ENCODE results near the gene RAB36.

The RAB36 gene

DNA sequence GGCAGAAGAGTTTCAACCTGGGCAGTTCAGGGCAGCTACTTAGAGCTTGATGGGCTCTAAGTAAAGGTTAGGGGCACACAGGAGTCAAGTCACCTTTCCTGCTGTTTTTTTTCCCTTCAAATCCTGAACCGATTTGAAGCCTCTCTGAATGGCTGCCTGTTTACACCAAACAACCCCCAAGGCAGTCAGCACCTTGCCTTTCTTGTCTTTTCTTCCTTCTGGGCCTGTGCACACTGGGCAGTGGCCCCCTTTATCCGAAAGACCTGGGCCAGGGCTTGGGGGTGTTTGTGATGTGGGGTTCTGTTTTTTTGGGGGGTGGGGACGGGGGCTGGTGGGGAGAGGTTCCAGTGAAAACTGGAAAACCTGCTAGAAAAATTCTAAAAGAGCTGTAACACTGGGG, 7.8 kb upstream of the RAB36 start:
- DNase-seq (ENCODE audit: low read depth in 2 of 2, low spot score in 1 of 2) = no peak

DNA sequence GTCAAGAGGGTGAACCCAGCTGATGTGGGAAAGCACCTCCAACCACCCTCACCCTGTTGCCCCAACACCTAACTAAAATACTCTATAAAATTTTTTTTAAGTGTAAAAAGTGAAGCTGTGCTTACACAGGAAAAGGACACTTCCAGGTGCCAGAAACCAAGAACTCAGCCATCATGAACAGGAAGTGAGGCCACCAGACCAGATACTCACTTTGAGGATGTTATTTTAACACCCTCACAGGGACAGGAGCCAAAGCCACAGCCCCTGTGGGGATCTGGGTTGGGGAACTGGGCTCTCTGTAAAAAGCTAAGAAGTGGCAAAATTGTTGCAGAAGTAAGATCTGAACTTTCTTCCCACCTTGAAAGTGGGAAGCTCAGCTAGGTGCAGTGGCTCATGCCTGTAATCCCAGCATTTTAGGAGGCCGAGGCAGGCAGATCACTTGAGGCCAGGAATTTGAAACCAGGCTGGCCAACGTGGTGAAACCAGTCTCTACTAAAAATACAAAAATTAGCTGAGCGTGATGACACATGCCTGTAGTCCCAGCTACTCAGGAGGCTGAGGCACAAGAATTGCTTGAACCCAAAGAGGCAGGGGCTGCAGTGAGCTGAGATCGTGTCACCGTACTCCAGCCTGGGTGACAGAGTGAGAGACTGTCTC, 7.2 kb upstream of the RAB36 start:
- DNase-seq (ENCODE audit: low read depth in 2 of 2, low spot score in 1 of 2) = peak in 1 of 2 donors; percentile 25

DNA sequence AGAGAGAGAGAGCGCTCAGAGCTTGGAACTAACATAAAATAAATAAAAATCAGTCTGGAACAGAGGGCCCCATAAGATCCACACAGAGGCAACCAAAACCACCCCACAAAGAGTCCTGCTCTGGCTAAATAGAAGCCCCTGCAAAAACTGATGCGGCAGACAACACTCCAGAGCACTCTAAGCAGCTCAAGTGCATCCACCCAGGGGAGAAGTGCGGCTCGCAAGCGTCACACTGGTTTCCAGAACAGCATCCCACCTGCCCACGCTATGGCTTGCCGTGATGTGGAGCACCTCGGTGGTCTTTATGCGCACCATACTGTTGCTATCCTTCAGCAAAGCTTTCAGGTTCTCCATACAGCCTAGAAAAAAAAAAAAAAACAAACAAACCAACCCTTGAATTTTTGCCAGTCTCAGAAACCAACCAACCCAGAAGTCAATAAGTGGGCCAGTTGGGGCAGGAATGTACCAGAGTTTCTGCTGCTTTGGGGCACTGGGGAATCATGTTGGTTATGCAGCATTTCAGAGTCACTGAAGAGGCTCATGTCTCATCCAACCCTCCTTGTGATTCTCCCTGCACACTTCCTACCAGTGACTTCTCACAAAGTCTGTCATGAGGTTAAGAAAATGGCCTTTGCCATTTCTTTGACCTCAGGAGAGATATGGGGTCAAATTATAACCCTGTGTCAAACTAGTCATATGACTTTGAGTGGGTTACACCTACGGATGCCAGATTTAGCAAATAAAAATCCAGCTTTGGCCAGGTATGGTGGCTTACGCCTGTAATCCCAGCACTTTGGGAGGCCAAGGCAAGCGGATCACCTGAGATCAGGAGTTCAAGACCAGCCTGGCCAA, 6.5 kb upstream of the RAB36 start:
- no peak for DNase-seq (ENCODE audit: low read depth in 2 of 2, low spot score in 1 of 2)

DNA sequence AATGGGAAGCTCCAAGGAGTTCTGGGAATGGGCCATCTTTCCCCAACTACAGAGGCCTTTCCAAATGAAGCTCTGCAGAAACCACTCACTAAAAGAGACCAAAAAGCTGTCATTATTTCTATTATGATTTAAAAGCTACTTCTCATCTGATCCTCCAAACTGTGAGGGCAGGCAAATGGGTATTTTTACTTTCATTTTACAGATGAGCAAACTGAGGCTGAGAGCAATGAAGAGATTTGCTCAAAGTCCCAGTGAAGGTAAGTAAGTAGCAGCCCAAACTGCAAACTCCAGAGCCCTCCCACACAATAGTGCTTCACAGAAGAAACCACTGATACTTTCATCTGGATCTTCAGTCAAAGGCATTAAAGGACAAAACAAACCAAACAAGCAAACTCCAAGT, 4.9 kb upstream of the RAB36 start:
- no peak for DNase-seq (ENCODE audit: low read depth in 2 of 2, low spot score in 1 of 2)

DNA sequence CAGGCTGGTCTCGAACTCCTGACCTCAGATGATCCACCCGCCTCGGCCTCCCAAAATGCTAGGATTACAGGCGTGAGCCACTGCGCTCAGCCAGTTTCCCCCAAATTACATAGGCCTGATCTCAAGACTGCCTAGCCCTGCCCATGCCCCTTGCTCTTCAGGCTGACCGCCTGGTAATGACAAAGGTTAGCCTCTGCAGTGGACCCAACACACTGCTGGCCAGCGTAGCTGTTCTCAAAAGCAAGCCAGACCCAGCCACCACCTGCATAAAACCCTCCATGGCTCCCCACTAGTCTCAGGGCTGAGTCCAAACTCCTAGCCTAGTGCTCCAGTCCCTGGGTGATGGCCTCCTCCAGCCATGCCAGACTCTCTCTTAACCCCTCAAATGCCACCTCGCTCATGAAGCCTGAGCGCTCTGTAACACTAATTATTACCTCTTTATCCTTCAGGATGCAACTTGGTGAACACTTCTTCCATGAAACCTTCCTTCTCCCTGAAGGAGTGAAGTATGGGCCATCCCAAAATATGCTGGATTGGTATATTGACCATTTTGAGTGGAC, 2.7 kb upstream of the RAB36 start:
- no peak for DNase-seq (ENCODE audit: low read depth in 2 of 2, low spot score in 1 of 2)

DNA sequence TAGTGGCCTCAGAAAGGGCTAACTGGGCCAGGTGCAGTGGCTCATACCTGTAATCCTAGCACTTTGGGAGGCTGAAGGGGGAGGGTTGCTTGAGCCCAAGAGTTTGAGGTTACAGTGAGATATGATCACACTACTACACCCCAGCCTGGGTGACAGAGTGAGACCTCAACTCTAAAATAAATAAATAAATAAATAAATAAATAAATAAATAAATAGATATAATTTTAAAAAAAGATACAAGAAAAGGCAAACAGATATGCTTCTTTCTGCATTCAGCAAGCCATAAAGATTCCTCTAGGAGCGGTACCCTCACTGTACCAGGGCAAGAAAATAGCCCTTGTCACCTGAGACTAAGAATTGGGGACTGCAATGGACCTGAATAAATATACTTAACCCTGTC, 2.2 kb upstream of the RAB36 start:
- DNase-seq (ENCODE audit: low read depth in 2 of 2, low spot score in 1 of 2) = no peak

DNA sequence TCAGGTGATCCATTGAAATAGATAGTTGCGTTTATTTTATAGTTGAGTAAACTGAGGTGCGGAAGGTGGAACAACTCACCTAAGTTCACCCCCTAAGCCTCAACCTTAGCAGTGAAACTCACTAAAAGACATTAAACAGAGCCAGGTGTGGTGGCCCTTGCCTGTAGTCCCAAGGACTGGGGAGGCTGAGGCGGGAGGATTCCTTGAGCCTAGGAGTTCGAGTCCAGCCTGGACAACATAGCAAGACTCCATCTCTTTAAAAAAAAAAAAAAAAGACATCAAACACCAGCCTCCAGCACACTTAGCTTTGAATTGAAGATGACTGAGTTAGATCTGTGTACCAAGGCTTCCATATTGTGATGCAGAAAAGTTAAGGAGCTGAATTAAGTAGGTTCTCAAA, 845 bp upstream of the RAB36 start:
- DNase-seq (ENCODE audit: low read depth in 2 of 2, low spot score in 1 of 2) = no peak

DNA sequence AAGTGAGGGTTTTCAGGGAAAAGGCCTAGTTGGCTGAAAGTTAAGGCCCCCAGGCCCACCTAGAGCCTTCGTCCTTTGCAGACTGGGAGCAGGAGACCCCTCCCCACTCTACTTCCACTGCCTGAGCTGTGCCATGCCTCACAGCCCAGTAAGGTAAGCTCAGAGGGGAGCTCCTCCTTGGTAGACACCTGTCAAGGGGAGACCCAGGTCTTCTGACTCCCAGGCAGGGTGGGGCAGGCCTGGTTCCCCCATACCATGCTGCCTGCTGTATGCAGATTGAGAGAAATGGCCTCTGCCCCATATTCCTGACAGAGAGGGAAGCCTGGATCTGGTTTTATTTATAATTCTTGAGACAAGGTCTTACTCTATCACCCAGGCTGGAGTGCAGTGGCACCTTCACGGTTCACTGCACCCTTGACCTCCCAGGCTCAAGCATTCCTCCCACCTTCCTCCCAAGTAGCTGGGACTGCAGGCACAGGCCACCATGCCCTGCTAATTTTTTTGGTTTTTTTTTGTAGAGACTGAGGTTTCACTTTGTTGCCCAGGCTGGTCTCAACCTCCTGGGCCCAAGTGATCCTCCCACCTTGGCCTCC, 697 bp downstream of the RAB36 start:
- DNase-seq (ENCODE audit: low read depth in 2 of 2, low spot score in 1 of 2) = no peak

DNA sequence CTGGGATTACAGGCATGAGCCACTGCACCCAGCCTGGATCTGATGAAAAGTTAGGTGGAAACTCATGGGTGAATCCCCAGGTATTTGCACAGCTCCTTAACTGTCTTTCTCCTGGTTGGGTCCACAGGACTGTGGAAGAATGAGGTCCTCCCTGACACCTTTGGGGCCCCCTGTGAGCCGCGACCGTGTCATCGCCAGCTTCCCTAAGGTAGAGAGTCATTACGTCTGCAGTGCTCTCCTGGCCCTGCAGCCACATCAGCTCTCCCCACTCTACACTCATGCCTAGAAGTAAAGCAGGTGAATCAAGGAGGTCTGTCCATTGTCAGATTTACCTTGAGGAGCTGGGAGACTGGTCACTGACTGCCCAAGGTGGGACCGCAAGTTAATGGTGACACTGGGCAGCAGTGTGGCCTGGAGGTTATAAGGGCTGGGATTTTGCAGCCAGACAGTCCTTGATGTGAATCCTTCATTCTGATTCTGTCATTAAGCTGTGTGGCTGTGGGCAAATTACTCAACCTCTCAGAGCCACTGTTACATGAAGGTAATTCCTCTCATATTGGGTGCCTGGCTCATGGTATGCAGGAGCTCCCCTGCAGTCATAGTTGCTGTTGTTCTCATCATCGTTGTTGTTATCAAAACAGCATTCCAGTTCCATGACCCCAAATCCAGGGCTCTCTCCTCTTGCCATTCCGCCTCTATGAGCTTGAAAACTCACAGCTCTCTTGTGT, 1.4 kb downstream of the RAB36 start:
- DNase-seq (ENCODE audit: low read depth in 2 of 2, low spot score in 1 of 2) = no peak

DNA sequence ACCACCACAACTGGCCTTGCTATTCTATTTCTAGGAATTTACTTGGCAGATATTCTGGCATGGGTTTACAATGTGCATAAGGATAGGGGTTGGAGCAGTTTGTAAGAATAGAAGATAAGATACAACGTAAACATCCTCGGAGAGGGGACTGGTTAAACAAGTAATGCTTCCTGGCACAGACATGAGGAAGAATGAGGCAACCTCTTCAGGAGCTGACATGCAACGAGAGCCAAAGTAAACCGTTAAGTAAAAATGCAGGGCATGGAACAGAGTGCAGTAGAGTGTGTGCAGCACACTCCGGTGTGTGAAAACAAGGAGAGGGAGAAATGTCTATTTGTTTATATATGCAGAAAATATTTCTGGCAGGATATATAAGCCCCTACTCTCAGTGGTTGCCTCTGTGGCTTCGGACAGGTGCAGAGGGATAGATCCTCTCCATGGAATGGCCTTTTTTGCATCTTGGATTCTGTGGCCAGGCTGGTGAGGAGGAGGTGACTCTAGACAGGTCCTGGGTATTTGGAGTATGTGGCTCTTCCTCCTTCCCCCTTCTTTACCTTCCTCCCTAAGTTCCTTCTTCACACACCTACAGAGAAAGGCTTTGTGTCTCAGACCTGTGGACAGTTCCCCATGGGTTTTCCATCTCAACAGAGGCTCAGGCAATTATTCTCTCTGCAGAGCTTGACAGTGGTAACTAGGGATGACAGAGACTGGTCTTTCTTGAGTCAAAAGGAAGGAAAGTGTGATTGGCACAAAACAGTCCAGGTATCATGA, 2.5 kb downstream of the RAB36 start:
- no peak for DNase-seq (ENCODE audit: low read depth in 2 of 2, low spot score in 1 of 2)

DNA sequence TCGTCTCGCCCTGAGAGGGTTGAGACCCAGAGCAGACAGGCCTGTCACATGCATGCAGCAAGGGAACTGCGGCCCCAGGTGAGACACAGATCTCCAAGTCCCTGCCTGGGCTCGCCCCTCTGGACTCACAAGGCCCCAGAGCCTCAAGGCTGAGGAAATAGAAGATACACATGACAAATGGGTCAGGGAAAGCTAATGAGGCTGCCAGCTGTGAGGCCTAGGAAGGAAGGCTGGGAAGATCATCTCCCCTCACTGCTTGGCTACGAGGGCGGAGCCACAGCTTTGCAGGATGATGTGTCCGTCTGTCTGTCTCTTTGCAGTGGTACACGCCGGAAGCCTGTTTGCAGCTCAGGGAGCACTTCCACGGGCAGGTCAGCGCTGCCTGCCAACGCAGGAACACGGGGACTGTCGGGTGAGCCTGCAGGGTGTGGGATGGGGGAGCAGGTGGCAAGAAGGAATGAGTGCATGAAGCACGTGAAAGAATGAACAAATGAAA, 4.5 kb downstream of the RAB36 start:
- DNase-seq (ENCODE audit: low read depth in 2 of 2, low spot score in 1 of 2) = no peak

DNA sequence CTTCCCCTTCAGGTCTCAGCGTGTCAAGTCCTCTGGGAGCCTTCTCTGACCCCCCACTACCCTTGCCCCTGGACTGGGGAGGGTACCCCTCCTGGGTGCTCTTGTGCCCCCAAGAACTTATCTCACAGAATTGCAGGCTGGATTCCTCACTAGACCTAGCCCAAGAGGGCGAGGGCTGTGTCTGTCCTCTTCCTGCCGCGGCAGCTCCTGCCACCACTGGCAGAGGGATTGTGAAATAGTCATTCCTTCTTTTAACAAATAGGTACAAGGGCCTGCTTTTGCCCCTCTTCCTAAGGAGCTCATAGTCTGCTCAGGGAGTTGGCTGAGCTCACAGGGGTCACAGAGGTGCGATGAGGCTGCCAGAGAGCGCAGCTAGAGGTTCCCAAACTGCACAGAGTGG, 5.5 kb downstream of the RAB36 start:
- no peak for DNase-seq (ENCODE audit: low read depth in 2 of 2, low spot score in 1 of 2)

DNA sequence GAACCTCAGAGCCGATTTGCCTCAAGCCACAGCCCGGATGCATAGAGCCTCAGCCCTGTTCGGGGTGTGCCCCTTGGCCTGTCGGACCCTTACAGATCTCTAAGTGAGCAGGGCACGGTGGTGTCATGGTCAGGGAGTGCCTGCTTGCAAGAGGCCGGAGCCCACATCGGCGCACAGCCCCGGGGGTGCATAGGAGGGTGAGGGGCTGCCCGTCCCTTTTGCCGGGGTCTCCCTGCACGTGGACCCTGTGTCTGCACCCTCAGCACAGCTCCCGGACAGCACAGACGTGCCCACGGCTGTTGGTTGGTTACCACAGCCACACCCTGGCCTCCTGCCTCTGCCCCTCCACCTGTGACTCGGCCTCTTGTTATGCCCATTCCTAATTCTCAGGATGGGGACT, 6.5 kb downstream of the RAB36 start:
- no peak for DNase-seq (ENCODE audit: low read depth in 2 of 2, low spot score in 1 of 2)

DNA sequence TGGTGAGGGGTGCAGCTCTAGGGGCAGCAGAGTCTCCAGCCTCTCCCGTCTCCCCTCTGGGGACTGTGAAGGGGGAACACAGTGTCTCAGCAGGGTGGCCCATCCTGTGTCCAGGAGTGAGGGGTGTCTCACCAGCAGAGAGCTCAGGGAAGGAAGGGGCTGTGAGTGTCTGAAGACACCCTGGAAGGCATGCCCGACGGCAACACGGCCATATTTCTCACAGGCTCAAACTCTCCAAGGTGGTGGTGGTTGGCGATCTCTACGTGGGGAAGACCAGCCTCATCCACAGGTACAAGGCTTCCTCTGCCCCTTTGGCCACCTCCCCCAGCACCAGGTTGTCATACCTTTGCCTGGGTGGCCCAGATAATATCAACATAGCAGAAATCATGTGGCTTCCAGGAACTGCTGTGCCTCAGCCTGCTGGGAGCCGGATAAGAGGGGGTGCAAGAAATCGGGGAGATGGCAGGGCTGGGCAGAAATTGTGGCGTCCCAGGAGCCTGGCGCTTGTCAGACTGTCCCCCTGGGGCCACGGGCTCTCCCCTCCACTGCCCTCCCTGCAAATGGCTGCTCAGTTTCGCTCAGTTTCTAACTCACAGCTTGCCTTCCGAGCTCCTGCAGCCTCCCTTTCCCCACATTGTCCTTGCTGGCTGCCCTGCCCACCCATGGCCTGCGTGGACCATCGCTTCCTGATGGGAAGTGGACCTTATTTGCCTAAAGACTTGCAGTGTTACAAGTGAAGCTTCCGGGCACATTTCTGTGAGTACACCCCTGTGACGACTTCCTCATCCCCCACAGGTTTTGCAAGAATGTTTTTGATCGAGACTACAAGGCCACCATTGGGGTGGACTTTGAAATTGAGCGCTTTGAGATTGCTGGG, 7.2 kb downstream of the RAB36 start:
- DNase-seq (ENCODE audit: low read depth in 2 of 2, low spot score in 1 of 2) = no peak

DNA sequence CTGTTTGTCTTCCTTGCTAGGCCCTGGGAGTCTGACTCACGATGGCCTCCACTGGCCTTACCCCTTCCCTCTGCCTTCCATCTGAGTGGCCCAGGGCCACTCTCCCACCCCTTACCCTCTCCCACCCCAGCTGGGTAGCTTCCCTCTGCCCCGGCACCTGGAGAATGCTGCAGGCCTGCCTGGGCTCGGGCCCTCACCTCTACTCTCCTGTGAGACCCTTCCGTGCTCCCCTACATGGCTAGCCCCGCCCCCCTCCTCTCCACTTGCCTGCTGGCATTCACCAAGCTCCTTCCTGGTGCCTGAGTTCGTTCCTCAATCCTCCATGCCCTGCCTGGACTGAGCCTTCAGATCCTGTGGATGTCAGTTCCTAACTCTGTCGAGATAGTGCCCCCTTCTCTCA, 8.7 kb downstream of the RAB36 start:
- no peak for DNase-seq (ENCODE audit: low read depth in 2 of 2, low spot score in 1 of 2)

DNA sequence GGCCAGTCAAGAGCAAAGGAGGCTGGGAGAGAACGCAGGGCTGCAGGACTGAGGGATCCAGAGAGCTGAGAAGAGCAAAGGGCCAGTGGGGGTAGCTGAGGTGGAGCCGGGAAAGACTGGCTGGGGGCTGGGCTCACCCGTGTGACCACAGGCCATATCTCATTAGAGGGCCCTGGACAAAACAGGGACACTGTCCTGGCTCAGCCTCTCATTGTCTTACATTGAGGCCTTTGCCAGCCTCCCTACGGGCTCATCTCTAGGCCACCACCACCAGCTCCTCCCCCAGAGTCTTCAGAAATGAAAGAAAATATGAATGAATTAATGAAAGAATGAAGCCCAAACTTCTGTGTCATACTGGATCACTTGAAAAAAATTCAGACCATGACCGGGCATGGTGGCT, 9.2 kb downstream of the RAB36 start:
- no peak for DNase-seq (ENCODE audit: low read depth in 2 of 2, low spot score in 1 of 2)

DNA sequence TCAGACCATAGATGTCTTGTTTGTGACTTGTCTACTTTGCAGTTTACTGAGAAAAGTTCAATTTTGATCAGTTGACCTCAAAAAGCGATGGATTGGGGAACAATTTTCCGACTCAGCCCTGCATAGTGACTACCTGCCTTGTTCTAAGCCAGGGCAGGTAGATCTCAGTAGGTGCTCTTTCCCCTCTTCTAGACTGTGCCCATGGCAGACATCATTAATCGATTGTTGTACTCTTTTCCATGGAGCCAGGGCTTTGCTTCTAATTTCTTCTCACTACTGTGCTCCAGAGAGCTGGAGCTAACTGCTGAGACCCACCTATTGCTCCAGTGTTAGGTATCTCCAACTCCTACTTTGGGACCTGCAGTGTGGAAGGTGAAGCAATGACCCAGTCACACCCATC, 9.9 kb downstream of the RAB36 start:
- no peak for DNase-seq (ENCODE audit: low read depth in 2 of 2, low spot score in 1 of 2)

DNA sequence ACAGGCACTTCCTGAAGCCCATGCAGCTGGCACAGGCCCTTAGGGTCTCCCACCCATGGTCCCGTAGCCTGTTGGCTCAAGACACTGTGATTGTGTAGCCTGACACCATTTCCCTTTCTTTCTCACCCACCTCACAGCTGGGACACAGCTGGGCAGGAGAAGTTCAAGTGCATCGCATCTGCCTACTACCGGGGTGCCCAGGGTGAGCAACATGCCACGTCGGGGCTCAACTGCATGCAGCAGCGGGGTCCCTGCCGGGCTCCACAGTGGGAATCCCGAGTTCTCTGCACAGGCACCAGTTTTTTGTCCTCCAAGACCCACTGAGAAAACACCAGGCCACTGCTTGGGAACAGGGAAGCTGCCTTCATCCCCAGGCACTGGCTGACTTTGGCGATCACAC, 10.6 kb downstream of the RAB36 start:
- DNase-seq (ENCODE audit: low read depth in 2 of 2, low spot score in 1 of 2) = no peak

DNA sequence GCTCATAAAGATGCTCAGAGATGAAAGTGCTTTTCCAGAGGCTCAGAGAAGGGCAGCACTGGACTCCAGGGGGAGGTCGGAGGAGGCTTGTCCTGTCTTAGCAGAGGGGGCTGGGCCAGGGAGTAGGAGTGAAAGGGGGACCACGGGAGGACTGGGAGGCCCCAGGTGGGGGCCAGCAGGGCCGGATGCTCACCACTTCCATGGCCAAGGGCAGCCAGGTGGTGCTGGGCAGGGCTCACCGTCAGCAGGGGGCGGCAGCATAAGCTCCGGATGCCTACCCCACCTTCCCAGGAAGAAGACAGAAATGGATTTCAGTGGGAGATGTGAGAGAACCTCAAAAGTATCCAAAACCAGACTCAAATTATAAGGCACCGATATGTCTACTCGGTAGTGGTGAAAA, 11.0 kb downstream of the RAB36 start:
- DNase-seq (ENCODE audit: low read depth in 2 of 2, low spot score in 1 of 2) = no peak
